K562 (cell line): ENCODE data around the gene MRTFB. TPM values are rescaled to one million over a fixed set of nuclear protein-coding genes. Genes with fewer than 3 reads are reported as not detected.
A peak's percentile ranks its signal among the peaks of the same experiment; 100 is the strongest.

Source experiments
- ADNP ChIP-seq: fragments of 200-800 bp; sonication (Bioruptor generic); IDR thresholded peaks from 2 replicates; pipeline ENCODE4 v1.6.1; 2016; ENCODE audit warnings: missing genetic modification characterization, missing compliant biosample characterization
- C11orf30 ChIP-seq: fragments of 450-650 bp; IDR thresholded peaks from 2 replicates; pipeline ENCODE4 v1.6.1; 2016; ENCODE audit warnings: low read depth, mild to moderate bottlenecking
- CBX1 ChIP-seq: sonication (generic); IDR thresholded peaks from 2 replicates; pipeline ENCODE4 v1.6.1; 2016; ENCODE audit warnings: antibody characterized with exemption, low read depth, mild to moderate bottlenecking
- CCAR2 ChIP-seq: fragments of 200-400 bp; formaldehyde crosslinking; IDR thresholded peaks from 2 replicates; pipeline ENCODE4 v1.6.1; 2017; ENCODE audit warnings: mild to moderate bottlenecking, low read depth, low read length
- CREM ChIP-seq: IDR thresholded peaks from 2 replicates; pipeline ENCODE4 v1.6.1; 2014; ENCODE audit warnings: antibody characterized with exemption, low read depth
- CTBP1 ChIP-seq: fragments of 450-650 bp; IDR thresholded peaks from 2 replicates; pipeline ENCODE4 v1.6.1; 2016; ENCODE audit warnings: borderline replicate concordance
- CXXC5 ChIP-seq: fragments of 250-450 bp; sonication (Bioruptor Pico); IDR thresholded peaks from 2 replicates; pipeline ENCODE4 v1.8.0; 2022; ENCODE audit warnings: inconsistent platforms, mild to moderate bottlenecking, moderate library complexity
- ESRRA ChIP-seq: fragments of 450-650 bp; IDR thresholded peaks from 2 replicates; pipeline ENCODE4 v1.6.1; 2014; ENCODE audit warnings: low read depth, mild to moderate bottlenecking, moderate library complexity, borderline replicate concordance
- FOXK2 ChIP-seq, 2 experiments: fragments of 450-650 bp; IDR thresholded peaks in 1 of 2; conservative IDR thresholded peaks in 1 of 2; 2 replicates each; pipeline ENCODE4 v1.6.1; 2016; ENCODE audit warnings: low read depth in 2 of 2, mild to moderate bottlenecking in 1 of 2
- KLF6 ChIP-seq: fragments of 250-450 bp; sonication (Bioruptor Pico); IDR thresholded peaks from 2 replicates; pipeline ENCODE4 v1.4.0; 2020; ENCODE audit warnings: mild to moderate bottlenecking, moderate library complexity, borderline replicate concordance
- MAFG ChIP-seq: fragments of 450-650 bp; conservative IDR thresholded peaks from 2 replicates; pipeline ENCODE4 v1.6.1; 2016; ENCODE audit warnings: missing genetic modification characterization, missing compliant biosample characterization
- NR1H2 ChIP-seq: sonication (generic); formaldehyde crosslinking; IDR thresholded peaks from 2 replicates; pipeline ENCODE4 v1.4.0; 2020; ENCODE audit warnings: mild to moderate bottlenecking, missing genetic modification reagents
- POLR2B ChIP-seq: fragments of 450-650 bp; IDR thresholded peaks from 2 replicates; pipeline ENCODE4 v1.6.1; 2018; ENCODE audit warnings: low read depth; ENCODE audit not compliant: partially characterized antibody
- PURB ChIP-seq: sonication (generic); formaldehyde crosslinking; IDR thresholded peaks from 2 replicates; pipeline ENCODE4 v1.9.0; 2021; ENCODE audit warnings: low read depth, mild to moderate bottlenecking, missing genetic modification reagents
- PYGO2 ChIP-seq: fragments of 450-650 bp; IDR thresholded peaks from 2 replicates; pipeline ENCODE4 v1.6.1; 2016; ENCODE audit warnings: mild to moderate bottlenecking, missing genetic modification characterization, moderate library complexity, missing compliant biosample characterization
- RBFOX2 ChIP-seq: fragments of 200-400 bp; formaldehyde crosslinking; IDR thresholded peaks from 2 replicates; pipeline ENCODE4 v1.6.1; 2017; ENCODE audit warnings: low read depth, mild to moderate bottlenecking, low read length, moderate library complexity
- RBM25 ChIP-seq: fragments of 200-400 bp; formaldehyde crosslinking; IDR thresholded peaks from 2 replicates; pipeline ENCODE4 v1.6.1; 2018; ENCODE audit warnings: low read length, low read depth, moderate library complexity; ENCODE audit not compliant: severe bottlenecking
- SIX5 ChIP-seq, 2 experiments: IDR thresholded peaks; 2 replicates each; pipeline ENCODE4 v1.6.1; 2011; ENCODE audit warnings: low read length in 2 of 2, borderline replicate concordance in 1 of 2, low read depth in 1 of 2, mild to moderate bottlenecking in 1 of 2, moderate library complexity in 1 of 2; ENCODE audit not compliant: insufficient read depth in 1 of 2
- ZNF146 ChIP-seq: IDR thresholded peaks from one replicate; pipeline ENCODE4 v1.6.1; 2018; ENCODE audit warnings: missing compliant biosample characterization; ENCODE audit not compliant: unreplicated experiment
- ZNF561 ChIP-seq: fragments of 450-650 bp; formaldehyde crosslinking; conservative IDR thresholded peaks from 2 replicates; pipeline ENCODE4 v1.4.0; 2020; ENCODE audit warnings: mild to moderate bottlenecking, moderate library complexity
- ZNF75A ChIP-seq: fragments of 450-650 bp; formaldehyde crosslinking; IDR thresholded peaks from 2 replicates; pipeline ENCODE4 v1.4.0; 2020; ENCODE audit warnings: mild to moderate bottlenecking
- polyA plus RNA-seq, 8 experiments: library from polyadenylated mRNA; depleted of rRNA in 4 of 8; stranded (reverse) in 5 of 8; unstranded in 3 of 8; fragments of >200 nt; fragmentation: Nextera tagmentation in 2 of 8; fragmentation: Illumina TruSeq in 1 of 8; extraction: Ambion mirVana in 2 of 8; extraction: Trizol in 1 of 8; gene quantifications; 2 replicates each; pipeline versions ENCODE4 v1.2.1 to v1.2.3, GENCODE V29; 2011 to 2014; ENCODE audit warnings: inconsistent platforms in 1 of 8, missing spikeins in 1 of 8
- total RNA-seq, 7 experiments: library from RNA; depleted of rRNA in 6 of 7; stranded (reverse); fragments of >200 nt in 6 of 7; fragmentation: Illumina TruSeq in 2 of 7; extraction: Trizol in 2 of 7; gene quantifications; 2 replicates each; pipeline versions ENCODE4 v1.2.1 to v1.2.3, GENCODE V29; 2011 to 2021; ENCODE audit warnings: low replicate concordance in 1 of 7
- TF ChIP-seq, protein P1 (sequence below), 2 experiments: fragments of 150-350 bp in 1 of 2; IDR thresholded peaks; 2 replicates each; pipeline ENCODE4 v1.6.1; 2012 to 2016; ENCODE audit warnings: low read depth in 2 of 2, low read length in 2 of 2, mild to moderate bottlenecking in 1 of 2, moderate library complexity in 1 of 2
- TF ChIP-seq, protein P2 (sequence below): sonication (generic); formaldehyde crosslinking; IDR thresholded peaks from 2 replicates; pipeline ENCODE4 v1.9.0; 2022; ENCODE audit warnings: mild to moderate bottlenecking, missing genetic modification reagents
- TF ChIP-seq, protein P3 (sequence below): fragments of 450-650 bp; IDR thresholded peaks from 2 replicates; pipeline ENCODE4 v1.6.1; 2016; ENCODE audit warnings: missing biosample characterization, missing genetic modification characterization

MRTFB gene
- total and polyA plus RNA-seq, 9 of the 15 experiments (the other 6 are each of a cell fraction or from before 2014, with no cell fraction given): 2.2 to 12.7 (median 7.0) TPM

DNA sequence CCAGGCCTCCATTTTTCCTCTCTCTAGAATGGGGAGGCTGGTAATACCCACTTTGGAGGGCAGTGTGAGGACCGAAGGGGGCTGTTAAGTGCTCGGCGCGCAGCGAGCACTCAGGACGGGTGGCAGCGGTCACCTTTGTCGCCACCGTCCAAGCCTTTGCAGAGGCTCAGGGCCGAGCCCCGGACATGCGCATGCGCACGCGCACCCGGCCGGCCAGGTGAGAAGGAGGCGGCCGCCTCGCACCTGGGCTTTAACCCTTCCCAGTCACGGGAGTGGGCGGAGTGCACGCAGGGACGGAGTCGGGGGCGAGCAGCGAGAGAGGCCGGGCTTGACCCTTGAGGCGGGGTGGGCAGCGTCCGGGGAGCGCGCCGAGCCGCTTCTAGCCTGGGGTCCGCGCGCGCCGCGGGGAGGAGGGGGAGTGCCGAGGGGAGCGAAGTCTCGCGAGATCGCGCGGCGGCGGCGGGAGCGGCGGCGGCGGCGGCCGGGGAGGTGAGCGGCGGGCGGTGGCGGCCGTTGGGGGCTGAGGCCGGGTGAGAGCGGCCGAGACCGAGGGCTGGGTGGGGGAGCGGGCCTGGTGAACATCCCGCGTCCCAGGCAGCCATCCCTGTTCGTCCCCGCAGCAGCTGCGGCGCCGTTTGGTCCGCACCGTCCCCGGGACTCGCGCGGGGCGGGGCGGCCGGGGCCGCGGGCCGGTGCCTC is at the start of gene MRTFB (continued):
- TF ChIP-seq, protein P1, sequence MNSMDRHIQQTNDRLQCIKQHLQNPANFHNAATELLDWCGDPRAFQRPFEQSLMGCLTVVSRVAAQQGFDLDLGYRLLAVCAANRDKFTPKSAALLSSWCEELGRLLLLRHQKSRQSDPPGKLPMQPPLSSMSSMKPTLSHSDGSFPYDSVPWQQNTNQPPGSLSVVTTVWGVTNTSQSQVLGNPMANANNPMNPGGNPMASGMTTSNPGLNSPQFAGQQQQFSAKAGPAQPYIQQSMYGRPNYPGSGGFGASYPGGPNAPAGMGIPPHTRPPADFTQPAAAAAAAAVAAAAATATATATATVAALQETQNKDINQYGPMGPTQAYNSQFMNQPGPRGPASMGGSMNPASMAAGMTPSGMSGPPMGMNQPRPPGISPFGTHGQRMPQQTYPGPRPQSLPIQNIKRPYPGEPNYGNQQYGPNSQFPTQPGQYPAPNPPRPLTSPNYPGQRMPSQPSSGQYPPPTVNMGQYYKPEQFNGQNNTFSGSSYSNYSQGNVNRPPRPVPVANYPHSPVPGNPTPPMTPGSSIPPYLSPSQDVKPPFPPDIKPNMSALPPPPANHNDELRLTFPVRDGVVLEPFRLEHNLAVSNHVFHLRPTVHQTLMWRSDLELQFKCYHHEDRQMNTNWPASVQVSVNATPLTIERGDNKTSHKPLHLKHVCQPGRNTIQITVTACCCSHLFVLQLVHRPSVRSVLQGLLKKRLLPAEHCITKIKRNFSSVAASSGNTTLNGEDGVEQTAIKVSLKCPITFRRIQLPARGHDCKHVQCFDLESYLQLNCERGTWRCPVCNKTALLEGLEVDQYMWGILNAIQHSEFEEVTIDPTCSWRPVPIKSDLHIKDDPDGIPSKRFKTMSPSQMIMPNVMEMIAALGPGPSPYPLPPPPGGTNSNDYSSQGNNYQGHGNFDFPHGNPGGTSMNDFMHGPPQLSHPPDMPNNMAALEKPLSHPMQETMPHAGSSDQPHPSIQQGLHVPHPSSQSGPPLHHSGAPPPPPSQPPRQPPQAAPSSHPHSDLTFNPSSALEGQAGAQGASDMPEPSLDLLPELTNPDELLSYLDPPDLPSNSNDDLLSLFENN (IDR thresholded peaks at IDR 0.05; ENCODE audit: low read depth in 2 of 2, low read length in 2 of 2): no peak
- no peak for TF ChIP-seq KLF6 (CRISPR knock-in tag)
- no peak for TF ChIP-seq ZNF561 (CRISPR knock-in tag)
- TF ChIP-seq RBM25: peak; percentile 98
- peak; percentile 77 for TF ChIP-seq CXXC5 (CRISPR knock-in tag)
- TF ChIP-seq, protein P2, sequence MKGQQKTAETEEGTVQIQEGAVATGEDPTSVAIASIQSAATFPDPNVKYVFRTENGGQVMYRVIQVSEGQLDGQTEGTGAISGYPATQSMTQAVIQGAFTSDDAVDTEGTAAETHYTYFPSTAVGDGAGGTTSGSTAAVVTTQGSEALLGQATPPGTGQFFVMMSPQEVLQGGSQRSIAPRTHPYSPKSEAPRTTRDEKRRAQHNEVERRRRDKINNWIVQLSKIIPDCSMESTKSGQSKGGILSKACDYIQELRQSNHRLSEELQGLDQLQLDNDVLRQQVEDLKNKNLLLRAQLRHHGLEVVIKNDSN: no peak
- TF ChIP-seq CBX1: peak; percentile 60; the same call in 1 of the 2 replicates
- TF ChIP-seq FOXK2 (conservative IDR thresholded peaks at IDR 0.05 in 1 of 2, IDR thresholded peaks at IDR 0.05 in 1 of 2; ENCODE audit: low read depth in 2 of 2): no peak
- no peak for TF ChIP-seq C11orf30
- peak; percentile 28; the same call in 1 of the 2 replicates for TF ChIP-seq CREM
- TF ChIP-seq PURB (CRISPR knock-in tag): no peak
- TF ChIP-seq, protein P3, sequence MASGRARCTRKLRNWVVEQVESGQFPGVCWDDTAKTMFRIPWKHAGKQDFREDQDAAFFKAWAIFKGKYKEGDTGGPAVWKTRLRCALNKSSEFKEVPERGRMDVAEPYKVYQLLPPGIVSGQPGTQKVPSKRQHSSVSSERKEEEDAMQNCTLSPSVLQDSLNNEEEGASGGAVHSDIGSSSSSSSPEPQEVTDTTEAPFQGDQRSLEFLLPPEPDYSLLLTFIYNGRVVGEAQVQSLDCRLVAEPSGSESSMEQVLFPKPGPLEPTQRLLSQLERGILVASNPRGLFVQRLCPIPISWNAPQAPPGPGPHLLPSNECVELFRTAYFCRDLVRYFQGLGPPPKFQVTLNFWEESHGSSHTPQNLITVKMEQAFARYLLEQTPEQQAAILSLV (tag): no peak
- no peak for TF ChIP-seq SIX5 (IDR thresholded peaks at IDR 0.05; ENCODE audit: borderline replicate concordance in 1 of 2, insufficient read depth in 1 of 2, low read depth in 1 of 2, low read length in 2 of 2)
- peak; percentile 97 for TF ChIP-seq CTBP1
- no peak for TF ChIP-seq NR1H2
- no peak for TF ChIP-seq ZNF75A (CRISPR knock-in tag)
- TF ChIP-seq PYGO2: no peak
- no peak for TF ChIP-seq ADNP (tag)
- TF ChIP-seq ESRRA: peak; percentile 11; the same call in 1 of the 2 replicates
- peak; percentile 80 for TF ChIP-seq RBFOX2
- peak; percentile 77 for TF ChIP-seq POLR2B
- TF ChIP-seq MAFG (tag): no peak
- no peak for TF ChIP-seq CCAR2
- TF ChIP-seq ZNF146 (CRISPR knock-in tag): peak; percentile 7
